ENCODE results near the gene NSUN6. TPM values are rescaled to one million over a fixed set of nuclear protein-coding genes. Genes with fewer than 3 reads are reported as not detected.

NSUN6 gene
- 4.6 to 6.4 TPM (median 5.2 TPM) in 5 replicates for total RNA-seq (2022; extraction: Qiagen RNA extraction; ENCODE audit: low read depth)

GRCh38 chr10:18651324-18652007 is at the start of gene NSUN6:
NSUN6 (minus strand) TSS chr10:18651587; CDS start chr10:18651203, 384 bp downstream.

GRCh38 chr10:18659125-18659818 is 7.9 kb upstream of the NSUN6 start, which contains the start of gene ARL5B:
ARL5B (plus strand) TSS chr10:18659431; CDS start chr10:18659638, 207 bp downstream.

Other genes with a start within 250 kb of the NSUN6 start
- gene ARL5B, start 7.8 kb upstream of the NSUN6 start, total RNA-seq (2022; extraction: Qiagen RNA extraction; ENCODE audit: low read depth): 7.4 to 10.4 TPM (median 8.6 TPM) in 5 replicates